Measurements from ENCODE around the gene CREBBP. TPM values are rescaled to one million over a fixed set of nuclear protein-coding genes. Genes with fewer than 3 reads are reported as not detected.

Gene CREBBP
- total RNA-seq, 1 experiment from 2014 or later, result 79.1 TPM

GRCh38 chr16:3687792-3688191 lies 192.7 kb downstream of the CREBBP start:
- no peaks in the 10 kb centered on the region for H3K9me3 Mint-ChIP-seq
- Histone ChIP-seq H2BK5ac (ENCODE audit: insufficient read length, low read length) (no peak overlapping the region), H3K56ac (ENCODE audit: insufficient read length, low read depth, low read length) (no peak overlapping the region), H2BK15ac (ENCODE audit: low read depth, low read length) (no peak overlapping the region), H3K23me2 (ENCODE audit: insufficient read length, low read depth, low read length, poor library complexity, severe bottlenecking) (no peaks in the 10 kb centered on the region), H3K27me3 (ENCODE audit: insufficient read depth, low read length) (no peaks in the 10 kb centered on the region), H3K9me3 (ENCODE audit: control insufficient read depth, low read depth, low read length) (no peaks in the 10 kb centered on the region), H3K27ac (ENCODE audit: insufficient read length, low read depth, low read length) (no peak overlapping the region), H4K8ac (replicated peaks; ENCODE audit: insufficient read length, low read depth, low read length) (no peak overlapping the region), H3K79me2 (ENCODE audit: insufficient read depth, low read length) (no peaks in the 10 kb centered on the region), H3K14ac (ENCODE audit: insufficient read depth, low read length) (no peak overlapping the region), H4K5ac (ENCODE audit: insufficient read length, low read depth, low read length) (no peak overlapping the region), H3K18ac (ENCODE audit: insufficient read length, low read depth, low read length) (no peak overlapping the region), H4K91ac (ENCODE audit: insufficient read length, low read depth, low read length) (no peak overlapping the region), H3K79me1 (ENCODE audit: insufficient read depth, low read depth, low read length, poor library complexity, severe bottlenecking) (no peaks in the 10 kb centered on the region), H2AK5ac (ENCODE audit: insufficient read length, low read length) (no peak overlapping the region), H3K9ac (ENCODE audit: extremely low read depth, insufficient read length, low read length) (no peak overlapping the region), H3K4me1 (ENCODE audit: insufficient read depth, low read length) (no peaks in the 10 kb centered on the region), H2BK20ac (ENCODE audit: low read depth, low read length, poor library complexity, severe bottlenecking) (no peak overlapping the region), H3K4me2 (ENCODE audit: insufficient read depth, insufficient read length, low read length) (no peak overlapping the region), H4K20me1 (ENCODE audit: control insufficient read depth, insufficient read depth, insufficient read length) (no peaks in the 10 kb centered on the region), H3T11ph (ENCODE audit: low read length) (no peak overlapping the region), H2BK12ac (ENCODE audit: insufficient read length, low read depth, low read length) (no peak overlapping the region), H3K23ac (ENCODE audit: insufficient read length, low read depth, low read length) (no peak overlapping the region), H2AFZ (ENCODE audit: low read length) (no peak overlapping the region), H3K4ac (ENCODE audit: low read depth, low read length) (no peak overlapping the region), H2BK120ac (ENCODE audit: low read depth, low read length, poor library complexity, severe bottlenecking) (no peak overlapping the region)
- WGBS (ENCODE audit: extremely low coverage, insufficient read length, low lambda C conversion rate), result no CpG with 5 or more reads among the region's 9 CpGs
- no peak overlapping the region for H3K4me3 Mint-ChIP-seq
- TF ChIP-seq, protein P1, sequence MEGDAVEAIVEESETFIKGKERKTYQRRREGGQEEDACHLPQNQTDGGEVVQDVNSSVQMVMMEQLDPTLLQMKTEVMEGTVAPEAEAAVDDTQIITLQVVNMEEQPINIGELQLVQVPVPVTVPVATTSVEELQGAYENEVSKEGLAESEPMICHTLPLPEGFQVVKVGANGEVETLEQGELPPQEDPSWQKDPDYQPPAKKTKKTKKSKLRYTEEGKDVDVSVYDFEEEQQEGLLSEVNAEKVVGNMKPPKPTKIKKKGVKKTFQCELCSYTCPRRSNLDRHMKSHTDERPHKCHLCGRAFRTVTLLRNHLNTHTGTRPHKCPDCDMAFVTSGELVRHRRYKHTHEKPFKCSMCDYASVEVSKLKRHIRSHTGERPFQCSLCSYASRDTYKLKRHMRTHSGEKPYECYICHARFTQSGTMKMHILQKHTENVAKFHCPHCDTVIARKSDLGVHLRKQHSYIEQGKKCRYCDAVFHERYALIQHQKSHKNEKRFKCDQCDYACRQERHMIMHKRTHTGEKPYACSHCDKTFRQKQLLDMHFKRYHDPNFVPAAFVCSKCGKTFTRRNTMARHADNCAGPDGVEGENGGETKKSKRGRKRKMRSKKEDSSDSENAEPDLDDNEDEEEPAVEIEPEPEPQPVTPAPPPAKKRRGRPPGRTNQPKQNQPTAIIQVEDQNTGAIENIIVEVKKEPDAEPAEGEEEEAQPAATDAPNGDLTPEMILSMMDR (conservative IDR thresholded peaks at IDR 0.05), result no peak
- no peaks in the 10 kb centered on the region for H3K27me3 Mint-ChIP-seq (ENCODE audit: low read depth)
- peaks cover 4 to 5% of the 10 kb centered on the region in 2 experiments; a peak in 3 of 4 replicates for H3K4me1 Mint-ChIP-seq
- peaks cover 30 to 73% (median 56%) of the 10 kb centered on the region in 3 experiments for H3K36me3 Mint-ChIP-seq (ENCODE audit: insufficient read depth in 1 of 3, low read depth in 3 of 3)
- peak overlapping the region in 1 of 3 experiments; percentile 33; a peak in 1 of 7 replicates for H3K27ac Mint-ChIP-seq
- DNase-seq, result no peak

Data from H9 (cell line).